GM12892 (cell line): ENCODE results near the gene ATCAY.

Experiments
- POLR2A ChIP-seq: IDR thresholded peaks from 2 replicates; pipeline ENCODE4 v1.6.1; 2011; ENCODE audit warnings: low read depth, low read length, control low read depth
- POLR2AphosphoS5 ChIP-seq: IDR thresholded peaks from 2 replicates; pipeline ENCODE4 v1.6.1; 2011; ENCODE audit warnings: low read depth, low read length, control low read depth

DNA sequence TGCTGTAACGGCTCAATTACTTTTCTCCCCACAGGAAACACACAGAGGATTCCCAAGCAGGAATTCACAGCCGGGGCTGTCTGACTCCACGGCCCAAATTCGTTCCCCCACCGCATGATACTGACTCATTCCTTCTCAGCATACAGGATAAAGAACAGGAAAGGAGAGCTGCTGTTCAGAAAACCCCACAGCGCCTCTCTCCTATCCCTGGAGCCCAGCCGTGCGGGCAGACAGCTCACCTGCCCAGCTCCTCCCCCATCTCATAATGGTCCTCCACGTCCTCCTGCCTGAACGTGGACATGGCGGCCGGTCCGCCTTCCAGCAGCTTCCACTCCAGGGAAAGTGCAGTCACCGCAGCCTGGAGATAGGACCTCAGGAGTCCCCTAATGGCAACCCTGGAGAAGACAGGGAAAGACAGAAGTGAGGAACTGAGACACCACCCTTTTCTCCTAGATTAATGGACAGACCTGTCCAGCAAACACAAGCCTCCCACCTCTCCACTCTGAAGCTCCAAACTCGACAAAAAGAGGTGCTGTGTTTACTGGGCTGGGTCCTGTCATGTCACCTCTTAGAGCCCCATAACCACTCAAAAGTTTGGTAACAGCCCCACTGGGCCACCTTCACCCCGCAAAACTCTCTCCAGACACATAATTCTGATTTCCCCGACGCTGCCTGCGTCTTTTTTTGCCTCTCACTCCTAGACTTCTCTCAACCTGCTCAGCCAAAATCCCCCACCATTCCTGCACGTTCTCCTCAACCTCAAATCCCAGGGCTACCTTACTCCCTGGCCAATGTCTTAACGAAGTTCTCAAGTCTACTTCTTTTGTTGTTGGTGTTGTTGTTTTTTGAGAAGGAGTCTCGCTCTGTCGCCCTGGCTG lies 89.2 kb downstream of the ATCAY start:
- TF ChIP-seq POLR2AphosphoS5: no peak
- no peak for TF ChIP-seq POLR2A
